Inflammatory macrophage treated with lipopolysaccharide for 1 hour (primary cell): ENCODE results near the gene DRAM2.
"Not testable (repeated sequence)": the region's sequence is repeated elsewhere in the genome, so short reads cannot be mapped to it uniquely, and the experiment has no call there.

Source experiments
- DNase-seq, 2 donors: peaks; one replicate each; pipeline ENCODE4 v3.0.0-alpha.2; 2020 to 2022

DRAM2 gene

DNA sequence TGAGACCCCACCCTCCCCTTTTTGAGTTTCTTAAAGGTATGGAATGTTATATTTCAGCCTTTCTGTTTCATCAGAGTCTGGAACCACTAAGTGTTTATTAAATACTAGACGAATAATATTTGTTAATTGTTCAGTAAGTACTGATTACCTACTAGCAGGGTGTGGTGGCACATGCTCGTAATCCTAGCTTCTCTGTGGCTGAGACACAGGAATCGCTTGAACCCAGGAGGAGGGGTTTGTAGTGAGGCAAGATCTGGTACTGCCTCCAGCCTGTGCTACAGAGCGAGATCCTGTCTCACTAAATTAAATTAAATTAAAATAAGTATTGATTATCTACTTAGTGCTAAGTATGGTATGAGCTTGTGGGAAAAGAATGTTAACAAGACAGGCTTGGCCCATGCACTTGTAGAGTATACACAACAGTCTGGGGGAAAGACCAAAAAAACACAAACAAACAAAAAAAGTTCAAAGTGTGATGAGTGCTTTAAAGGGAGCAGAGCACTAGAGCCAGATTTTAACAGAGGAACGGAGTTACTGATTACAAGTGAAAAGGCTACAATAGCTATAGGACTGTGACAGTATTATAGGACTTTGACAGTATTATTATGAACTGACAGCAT lies 2.6 kb upstream of the DRAM2 start:
- DNase-seq, result no peak

DNA sequence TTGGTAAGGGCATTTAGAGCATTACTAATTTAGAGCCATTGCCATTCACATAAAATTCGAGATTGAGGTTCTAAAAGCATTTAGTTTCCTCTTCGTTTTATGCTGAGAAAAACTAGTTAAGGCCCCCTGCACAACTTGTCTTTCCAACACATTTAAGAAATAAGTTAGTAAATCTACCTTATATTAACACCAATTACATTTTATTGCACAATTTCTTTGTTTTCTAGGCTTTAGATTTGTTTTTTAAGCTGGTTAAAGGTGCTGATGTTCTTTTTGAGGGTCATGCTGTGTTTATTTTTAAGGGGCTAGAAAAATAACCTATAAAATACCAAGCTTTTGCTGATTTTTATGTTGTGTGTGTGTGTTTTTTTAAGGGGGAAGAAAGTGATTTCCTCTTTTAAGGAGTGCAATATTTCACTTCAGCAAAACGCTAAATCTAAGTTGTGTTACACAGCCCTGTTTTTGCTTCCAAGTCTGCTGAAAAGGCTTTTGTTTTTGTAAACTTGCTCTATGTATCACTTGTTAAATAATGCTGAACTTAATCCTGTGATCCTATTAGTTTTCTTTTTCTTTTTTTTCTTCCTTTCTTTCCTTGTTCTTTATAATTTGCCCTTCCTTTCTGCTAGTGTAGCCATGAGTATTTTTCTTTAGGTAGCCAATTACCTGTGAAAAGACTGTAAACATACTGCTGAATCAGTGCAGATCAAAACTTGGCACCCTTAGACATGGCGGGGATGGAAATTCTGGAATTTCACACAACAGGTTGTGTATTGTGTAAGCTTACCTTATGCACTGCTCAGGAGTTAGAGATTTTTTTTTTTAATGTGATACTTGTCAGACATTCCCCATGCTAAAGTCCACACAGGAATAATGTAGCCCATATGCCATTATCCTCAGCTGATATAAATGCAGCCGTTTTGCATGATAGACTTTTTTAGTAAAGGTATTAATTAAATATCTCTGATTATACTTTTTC lies 1.6 kb upstream of the DRAM2 start:
- no peak for DNase-seq

DNA sequence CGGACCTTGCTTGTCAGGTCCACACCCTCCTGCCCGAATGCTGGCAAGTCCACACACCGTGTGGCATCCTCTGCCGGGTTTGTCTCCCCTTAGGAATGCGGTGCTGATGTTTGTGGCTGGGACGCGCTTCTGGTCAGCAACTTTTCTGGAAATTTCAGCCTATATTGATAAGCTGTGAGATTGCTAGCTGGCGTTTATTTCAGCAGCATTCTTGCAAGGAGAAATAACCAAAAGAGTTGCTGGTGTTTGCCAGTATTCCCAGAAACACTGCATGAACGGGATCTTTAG lies 731 bp upstream of the DRAM2 start:
- no peak for DNase-seq

DNA sequence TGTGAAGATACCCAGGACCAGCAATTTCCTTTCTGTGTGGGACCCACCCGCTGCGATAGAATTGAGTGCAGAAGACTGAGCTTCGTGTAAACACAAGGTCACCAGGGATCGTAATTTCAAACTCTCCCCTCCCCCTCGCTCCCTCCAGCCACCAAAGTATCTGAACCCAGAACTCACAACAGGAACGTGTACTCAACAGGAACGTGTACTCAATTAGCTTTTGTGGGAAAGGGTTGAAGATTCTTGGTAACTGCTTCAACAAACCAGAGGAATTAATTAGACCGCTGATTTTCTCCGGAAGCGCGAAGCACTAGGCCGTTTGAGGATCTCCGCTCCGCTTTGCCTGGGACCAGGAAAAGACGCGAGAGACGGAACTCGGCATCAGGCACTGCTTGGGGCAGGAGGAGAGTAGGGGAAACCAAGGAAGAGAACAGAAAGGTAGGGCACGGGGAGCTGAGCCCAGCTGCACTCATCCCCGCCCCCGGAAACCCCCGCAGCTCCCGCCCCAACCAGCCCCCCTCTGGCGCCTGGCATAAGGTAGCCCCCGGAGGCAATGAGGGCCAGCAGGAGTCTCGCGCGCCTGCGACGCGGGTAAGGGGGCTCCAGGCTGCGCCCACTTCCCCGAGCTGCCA lies 453 bp downstream of the DRAM2 start:
- peak; percentile 50 for DNase-seq

DNA sequence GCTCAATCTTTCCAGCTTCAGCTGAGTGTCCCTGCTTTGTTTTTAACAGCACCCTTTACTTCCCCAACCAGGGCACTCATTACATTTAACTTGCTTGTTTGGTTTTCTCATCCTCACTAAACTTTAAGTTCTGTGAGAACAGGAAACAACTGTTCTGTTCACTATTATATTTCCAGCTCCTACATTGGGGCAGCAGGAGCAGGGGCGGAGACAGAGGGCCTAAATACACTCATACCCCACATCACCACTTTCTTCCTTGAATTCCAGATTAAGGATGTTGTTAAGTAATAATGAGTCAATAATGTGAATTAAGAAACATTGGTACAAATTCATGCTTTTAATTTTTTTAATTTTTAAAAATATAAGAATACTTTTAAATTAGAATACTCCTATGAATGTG lies 6.0 kb downstream of the DRAM2 start:
- peak; percentile 68 to 82 for DNase-seq

DNA sequence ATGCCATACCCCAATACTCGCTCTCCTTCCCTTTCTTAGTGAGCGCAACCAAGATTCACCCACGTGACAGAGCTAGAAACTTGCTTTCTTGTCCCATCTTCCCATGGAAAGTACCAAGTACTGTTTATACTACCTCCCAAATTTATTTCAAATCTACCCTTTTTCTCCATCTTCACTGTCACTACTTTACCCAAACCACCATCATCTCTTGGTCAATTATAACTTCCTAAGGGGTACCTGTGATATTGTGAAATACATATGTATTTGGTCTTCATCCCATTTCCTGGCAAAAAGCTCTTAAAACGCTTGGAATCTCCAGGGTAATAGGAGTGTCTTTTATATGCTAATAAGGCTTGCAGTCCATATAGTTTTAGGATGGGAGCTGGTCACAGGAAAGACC lies 8.2 kb downstream of the DRAM2 start:
- no peak for DNase-seq

DNA sequence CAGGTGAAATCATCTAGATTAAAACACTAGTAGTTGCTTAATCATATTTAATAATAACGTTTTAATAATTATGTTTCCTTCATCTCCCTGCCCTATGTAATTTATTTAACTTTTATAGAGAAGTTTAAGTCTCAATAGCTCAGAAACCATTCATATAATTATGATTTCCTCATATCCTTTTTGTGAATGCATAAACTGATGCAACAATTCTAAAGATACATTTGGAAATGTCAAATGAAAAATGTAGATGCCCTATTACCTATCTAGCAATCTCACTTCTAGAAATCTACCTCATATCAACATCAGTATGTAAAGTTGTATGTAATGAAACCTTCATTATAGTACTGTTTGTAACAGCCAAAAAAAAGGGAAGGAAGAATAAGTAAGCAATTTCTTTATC lies 10.5 kb downstream of the DRAM2 start:
- DNase-seq, result peak in 1 of 2 donors; percentile 38

DNA sequence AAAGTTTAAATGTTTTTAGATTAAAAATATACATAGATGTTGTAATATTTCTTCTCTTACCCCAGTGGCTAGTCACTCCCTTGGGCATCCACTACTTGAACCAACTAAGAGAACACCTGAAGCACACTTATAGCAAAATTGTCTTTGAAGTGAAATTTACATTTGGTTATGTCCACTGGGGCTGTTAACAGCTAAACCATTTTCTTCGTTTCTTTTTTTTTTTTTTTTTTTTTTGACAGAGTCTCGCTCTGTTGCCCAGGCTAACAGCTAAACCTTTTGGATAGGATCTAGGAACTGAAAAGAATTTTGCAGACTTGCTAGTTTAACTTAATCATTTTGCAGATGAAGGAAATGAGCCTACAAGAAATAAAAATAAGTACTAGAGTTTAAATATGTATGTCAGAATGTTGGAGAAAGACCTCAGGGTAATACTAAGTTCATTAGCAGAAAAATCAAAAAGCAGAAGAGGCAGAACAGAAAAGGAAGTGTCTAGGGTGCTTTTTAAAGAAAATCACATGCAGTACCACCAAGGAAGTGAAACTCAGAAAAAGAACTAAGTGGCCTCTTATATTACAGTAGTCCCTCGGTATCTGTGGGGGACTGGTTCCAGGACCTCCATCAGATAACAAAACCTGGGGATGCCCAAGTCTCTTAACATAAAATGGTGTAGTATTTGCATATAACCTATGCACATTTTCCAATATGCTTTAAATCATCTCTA lies 11.8 kb downstream of the DRAM2 start:
- DNase-seq, result peak; percentile 75 to 77

DNA sequence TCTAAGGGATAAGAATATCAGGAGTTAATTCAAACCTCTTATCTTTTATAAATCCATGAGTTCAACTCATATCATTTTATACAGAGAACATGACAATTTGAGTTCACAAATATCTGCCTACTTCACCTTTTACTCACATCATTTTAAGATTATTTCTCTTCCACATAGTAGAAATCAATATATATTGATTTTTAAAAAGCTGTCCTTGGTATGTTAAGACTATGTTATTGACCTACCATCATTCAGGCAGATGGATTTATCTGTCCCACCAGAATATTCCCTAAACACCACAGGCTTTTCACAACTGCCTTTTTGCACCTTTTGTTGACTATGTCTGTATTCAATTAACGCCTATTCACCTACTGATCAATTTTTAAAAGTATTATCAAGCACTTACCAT lies 13.5 kb downstream of the DRAM2 start:
- DNase-seq, result no peak

DNA sequence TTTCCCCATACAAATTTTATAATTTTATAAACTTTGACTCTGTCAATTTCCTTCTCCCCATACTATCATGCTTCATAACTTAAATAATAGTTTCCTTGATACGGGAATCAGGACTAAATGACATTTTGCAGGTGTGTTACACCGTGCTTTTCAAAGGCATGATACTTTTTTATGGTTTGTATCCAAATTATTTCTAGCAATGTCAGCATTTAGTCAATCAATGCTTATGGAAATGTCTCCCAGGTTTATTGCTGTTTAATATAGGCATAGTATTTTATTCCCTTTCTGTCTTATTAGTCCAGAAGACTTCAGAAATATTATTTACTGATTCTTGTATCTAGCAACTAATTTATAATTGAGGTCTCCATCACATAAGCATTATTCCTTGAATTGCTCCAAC lies 23.4 kb downstream of the DRAM2 start:
- no peak for DNase-seq

DNA sequence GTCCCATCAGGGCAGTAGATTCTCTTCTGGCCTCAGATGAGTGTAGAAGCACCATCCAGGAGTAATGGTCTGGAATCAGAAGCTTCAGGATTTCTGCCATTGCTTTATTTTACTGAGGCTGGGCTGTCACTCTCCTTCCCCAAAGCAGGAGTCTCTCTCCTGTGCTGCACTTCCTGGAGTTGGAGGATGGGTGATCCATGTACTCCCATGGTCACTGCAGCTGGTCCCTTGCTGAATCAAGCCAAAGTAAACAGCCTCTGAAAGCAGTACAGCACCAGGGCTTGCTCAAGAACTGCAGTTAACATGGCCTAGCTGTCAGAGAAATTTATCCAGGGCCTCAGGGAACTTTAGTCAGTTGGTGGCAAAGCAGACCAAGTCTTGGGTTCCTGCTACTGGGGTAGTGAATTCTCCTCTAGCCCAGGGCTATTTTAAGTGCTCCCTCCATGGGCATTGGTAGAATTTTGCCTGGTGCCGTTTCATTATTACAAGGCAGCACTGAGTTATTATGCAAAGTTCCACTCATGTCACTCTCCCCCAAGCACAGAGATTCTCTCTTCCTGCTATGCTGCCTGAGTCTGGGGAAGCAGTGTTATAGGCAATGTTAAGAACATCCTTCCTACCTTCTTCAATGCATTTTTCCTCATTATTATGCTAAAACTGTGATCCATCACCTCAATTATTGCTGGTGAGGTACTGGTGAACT lies 29.5 kb downstream of the DRAM2 start:
- no peak for DNase-seq

DNA sequence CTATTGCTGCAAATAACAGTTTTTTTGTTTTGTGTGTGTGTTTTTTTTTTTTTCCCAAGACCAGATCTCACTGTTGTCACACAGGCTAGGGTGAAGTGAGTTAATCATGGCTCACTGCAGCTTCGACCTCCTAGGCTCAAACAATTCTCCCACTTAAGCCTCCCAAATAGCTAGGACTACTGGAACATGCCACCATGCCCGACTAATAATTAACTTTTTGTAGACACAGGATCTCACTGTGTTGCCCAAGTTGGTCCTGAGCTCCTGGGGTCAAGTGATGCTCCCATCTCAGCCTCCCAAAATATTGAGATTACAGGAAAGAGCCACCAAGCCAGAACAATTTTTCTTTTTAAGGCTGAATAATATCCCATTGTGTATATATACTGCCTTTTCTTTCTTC lies 34.9 kb downstream of the DRAM2 start:
- no peak for DNase-seq

DNA sequence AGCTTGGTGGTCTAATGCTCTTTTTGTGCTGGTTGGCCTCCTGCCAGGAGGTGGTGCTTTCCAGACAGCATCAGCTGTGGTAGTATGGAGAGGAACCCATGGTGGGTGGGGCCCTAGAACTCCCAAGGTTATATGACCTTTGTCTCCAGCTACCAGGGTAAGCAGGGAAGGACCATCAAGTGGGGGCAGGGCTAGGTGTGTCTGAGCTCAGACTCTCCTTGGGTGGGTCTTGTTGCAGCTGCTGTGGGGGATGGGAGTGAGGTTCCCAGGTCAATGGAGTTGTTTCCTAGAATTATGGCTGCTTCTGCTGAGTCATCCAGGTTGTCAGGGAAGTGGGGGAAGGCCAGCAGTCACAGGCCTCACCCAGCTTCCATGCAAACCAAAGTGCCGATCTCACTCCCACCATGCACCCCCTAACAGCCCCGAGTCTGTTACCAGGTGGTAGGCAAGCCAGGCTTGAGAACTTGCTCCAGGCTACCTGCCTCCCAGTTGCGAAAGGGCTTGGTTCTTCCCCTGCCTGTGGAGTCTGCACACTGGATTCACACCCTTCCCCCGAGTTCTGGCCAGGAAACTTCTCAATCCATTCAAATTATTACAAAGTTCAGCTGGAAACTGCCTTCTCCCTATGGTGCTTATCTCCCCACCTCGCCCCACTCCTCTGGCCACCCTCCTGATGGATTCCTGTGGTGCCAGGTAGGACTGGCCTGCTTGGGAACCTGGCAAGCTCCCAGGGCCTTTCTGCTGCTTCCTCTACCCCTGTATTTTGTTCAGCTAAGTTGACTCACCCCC lies 37.8 kb downstream of the DRAM2 start:
- DNase-seq, result no peak

DNA sequence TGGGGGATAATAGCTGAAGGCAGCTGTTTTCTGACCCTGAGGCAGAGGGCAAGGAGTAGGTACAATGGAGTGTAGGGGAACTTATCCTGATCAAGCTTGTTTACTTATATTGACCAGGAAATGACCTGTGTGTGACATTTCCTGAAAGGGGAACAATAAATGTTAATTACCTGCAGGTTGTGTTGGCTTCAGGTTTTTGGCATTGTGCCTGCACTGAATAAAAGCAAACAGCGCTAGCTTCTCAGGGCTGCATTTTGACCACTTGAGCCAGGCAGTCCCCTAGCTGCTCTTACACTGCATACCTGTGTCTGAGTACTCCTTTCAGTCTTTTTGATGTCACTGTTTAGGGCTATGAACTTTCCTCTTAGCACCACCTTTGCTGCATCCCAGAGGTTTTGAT lies 40.6 kb downstream of the DRAM2 start:
- no peak for DNase-seq

DNA sequence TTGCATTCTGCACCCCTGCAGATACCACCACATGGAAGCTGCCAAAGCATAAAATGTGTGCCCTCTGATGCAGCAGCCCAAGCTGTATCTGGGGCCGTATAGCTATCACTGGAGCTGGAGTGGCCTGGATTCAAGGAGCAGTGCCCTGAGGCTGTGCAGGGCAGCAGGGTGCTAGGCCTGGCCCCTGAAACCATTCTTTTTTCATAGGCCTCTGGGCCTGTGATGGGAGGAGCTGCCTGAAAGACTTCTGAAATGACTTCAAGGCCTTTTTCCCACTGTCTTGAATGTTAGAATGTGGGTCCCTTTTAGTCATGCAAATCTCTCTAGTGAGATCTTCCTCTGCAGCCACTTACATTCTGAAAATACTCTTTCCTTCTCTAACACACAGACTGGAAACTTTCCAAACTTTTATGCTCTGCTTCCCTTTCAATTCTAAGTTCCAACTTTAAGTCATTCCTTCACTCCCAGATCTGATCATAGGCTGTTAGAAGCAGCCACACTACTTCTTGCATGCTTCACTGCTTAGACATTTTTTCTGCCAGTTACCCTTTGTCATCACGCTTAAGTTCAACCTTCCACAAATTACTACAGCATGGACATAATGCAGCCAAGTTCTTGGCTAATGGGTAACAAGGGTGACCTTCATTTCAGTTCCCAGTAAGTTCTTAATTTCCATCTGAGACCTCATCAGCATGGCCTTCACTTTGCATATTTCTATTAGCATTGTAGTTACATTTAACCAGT lies 42.4 kb downstream of the DRAM2 start:
- DNase-seq, result no peak

DNA sequence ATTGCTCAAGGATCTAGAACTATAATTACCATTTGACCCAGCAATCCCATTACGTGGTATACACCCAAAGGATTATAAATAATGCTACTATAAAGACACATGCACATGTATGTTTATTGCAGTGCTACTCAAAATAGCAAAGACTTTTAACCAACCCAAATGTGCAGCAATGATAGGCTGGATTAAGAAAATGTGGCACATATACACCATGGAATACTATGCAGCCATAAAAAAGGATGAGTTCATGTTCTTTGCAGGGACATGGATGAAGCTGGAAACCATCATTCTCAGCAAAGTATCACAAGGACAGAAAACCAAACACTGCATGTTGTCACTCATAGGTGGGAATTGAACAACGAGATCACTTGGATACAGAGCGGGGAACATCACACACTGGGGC lies 44.5 kb downstream of the DRAM2 start:
- not testable (repeated sequence) for DNase-seq

DNA sequence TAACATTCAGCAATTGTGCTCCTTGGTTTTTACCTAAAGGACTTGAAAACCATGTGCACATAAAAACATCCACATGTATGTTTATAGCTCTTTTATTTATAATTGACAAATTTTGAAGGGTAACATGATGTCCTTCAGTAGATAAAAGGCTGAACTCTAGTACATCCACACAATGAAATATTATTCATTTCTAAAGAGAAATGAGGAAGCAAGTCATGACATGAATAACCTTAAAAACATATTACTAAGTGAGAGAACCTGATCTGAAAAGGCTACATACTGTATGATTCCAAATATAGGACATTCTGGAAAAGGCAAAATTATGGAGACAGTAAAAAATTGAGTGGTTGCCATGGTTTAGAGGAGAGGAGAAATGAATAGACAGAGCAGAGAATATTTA lies 50.3 kb downstream of the DRAM2 start:
- DNase-seq, result no peak

DNA sequence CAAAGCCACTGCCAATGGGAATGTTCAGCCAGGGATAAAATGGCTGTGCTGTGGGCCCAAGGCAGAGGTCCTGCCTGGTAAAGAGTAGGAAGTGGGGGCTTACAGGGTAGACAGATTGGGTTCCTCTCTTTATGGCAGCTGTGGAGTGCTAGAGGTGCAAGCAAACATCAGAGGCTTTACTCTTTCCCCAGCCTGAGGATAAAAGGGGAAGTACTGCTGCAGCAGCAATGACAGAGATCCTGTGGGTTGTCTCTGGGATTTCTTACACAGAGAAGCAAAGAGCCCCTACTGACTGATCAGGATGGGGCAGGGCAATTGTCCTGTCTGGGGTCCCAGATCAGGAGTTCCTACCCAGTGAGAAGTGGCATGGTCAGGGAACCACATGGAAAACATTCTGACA lies 54.2 kb downstream of the DRAM2 start:
- DNase-seq, result peak; percentile 25 to 36

DNA sequence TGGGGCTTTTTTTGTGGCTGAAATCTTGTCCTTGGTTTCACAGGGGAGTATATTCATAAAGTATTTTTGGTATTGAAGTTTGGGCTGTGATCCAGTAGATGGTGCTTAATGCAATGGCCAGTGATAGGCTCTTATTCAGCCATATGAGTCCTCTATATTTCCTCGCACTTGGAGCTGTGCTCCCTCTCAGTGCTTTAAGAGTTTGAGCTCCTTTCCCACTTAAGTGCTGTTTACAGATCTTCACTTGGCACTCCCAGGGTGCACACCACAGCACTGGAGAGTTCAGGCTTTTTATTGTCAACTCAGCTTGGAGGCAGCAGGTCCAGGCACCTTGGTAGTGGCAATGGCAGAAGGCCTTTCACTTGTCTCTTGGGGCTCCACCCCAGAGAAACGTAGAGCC lies 54.9 kb downstream of the DRAM2 start:
- DNase-seq, result no peak

DNA sequence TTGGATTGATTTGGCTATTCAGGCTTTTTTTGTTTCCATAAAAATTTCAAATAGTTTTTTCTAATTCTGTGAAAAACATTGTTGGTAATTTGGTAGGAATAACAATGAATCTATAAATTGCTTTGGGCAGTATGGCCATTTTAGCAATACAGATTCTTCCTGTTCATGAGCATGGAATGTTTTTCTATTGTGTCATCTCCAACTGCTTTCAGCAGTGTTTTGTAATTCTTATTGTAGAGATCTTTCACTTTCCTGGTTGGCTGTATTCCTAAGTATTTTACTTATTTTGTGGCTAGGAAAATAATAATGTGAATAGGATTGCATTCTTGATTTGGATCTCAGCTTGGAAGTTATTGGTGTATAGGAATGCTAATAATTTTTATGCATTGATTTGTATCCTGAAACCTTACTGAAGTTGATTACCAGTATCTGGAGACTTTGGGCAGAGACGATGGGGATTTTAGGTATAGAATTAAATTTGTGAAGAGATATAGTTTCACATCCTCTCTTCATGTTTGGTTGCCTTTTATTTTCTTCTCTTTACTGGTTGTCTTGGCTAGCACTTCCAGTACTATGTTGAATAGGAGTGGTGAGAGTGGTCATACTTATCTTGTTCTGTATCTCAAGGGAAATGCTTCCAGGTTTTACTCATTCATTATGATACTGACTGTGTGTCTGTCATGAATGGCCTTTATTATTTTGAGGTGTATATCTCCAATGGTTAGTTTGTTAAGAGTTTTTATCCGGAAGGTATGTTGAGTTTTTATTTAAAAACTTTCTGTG lies 57.3 kb downstream of the DRAM2 start:
- DNase-seq, result no peak
